HL-60/S4 treated with retinoic acid at 250 ng/mL for 4 days and 3 days (cell line): ENCODE data around the gene MAMSTR.
"Not testable (repeated sequence)": the region's sequence is repeated elsewhere in the genome, so short reads cannot be mapped to it uniquely, and the experiment has no call there.

ENCODE experiments used
- in situ Hi-C: fragments of 300-500 bp; cut with MboI; formaldehyde crosslinking; loops from 2 replicates; pipeline ENCODE4 v1.7.0; 2022; ENCODE audit warnings: low sequenced_read_pairs

Gene MAMSTR

GRCh38 chr19:48693629-48694028 is 25.9 kb downstream of the MAMSTR start:
- in situ Hi-C loops, result not testable (repeated sequence)

- in situ Hi-C loops, result no loop called here
These were observed 30.1 kb downstream of the MAMSTR start for GRCh38 chr19:48689449-48689848.

- in situ Hi-C loops, result no loop called here
These were observed 31.7 kb downstream of the MAMSTR start for GRCh38 chr19:48687776-48688175.

- in situ Hi-C loops, result not testable (repeated sequence)
These were observed 32.9 kb downstream of the MAMSTR start for GRCh38 chr19:48686637-48687036.

GRCh38 chr19:48686088-48686487 is 33.4 kb downstream of the MAMSTR start:
- in situ Hi-C loops, result no loop called here

- in situ Hi-C loops, result no loop called here
These were observed 33.9 kb downstream of the MAMSTR start for GRCh38 chr19:48685583-48685982.

GRCh38 chr19:48683349-48683748 is 36.2 kb downstream of the MAMSTR start:
- in situ Hi-C loops, result no loop called here

GRCh38 chr19:48681127-48681470 is 38.4 kb downstream of the MAMSTR start:
- in situ Hi-C loops, result no loop called here

- in situ Hi-C loops, result no loop called here
These were observed 38.9 kb downstream of the MAMSTR start for GRCh38 chr19:48680436-48681126.

- in situ Hi-C loops, result not testable (repeated sequence)
These were observed 39.5 kb downstream of the MAMSTR start for GRCh38 chr19:48680006-48680405.

- in situ Hi-C loops, result no loop called here
These were observed 41.3 kb downstream of the MAMSTR start for GRCh38 chr19:48678201-48678600.

- in situ Hi-C loops, result no loop called here
These were observed 42.6 kb downstream of the MAMSTR start for GRCh38 chr19:48676887-48677286.

- in situ Hi-C loops, result no loop called here
These were observed 43.0 kb downstream of the MAMSTR start for GRCh38 chr19:48676487-48676886.

- in situ Hi-C loops, result no loop called here
These were observed 44.4 kb downstream of the MAMSTR start for GRCh38 chr19:48674921-48675824.

- in situ Hi-C loops, result no loop called here
These were observed 45.2 kb downstream of the MAMSTR start for GRCh38 chr19:48674216-48674809.

- in situ Hi-C loops, result no loop called here
These were observed 46.0 kb downstream of the MAMSTR start for GRCh38 chr19:48673436-48674100.

GRCh38 chr19:48672994-48673393 is 46.5 kb downstream of the MAMSTR start, which contains the start of gene NTN5:
NTN5 (minus strand) TSS chr19:48673017; CDS start chr19:48670986, 2,031 bp downstream.
- in situ Hi-C loops, result no loop called here

- in situ Hi-C loops, result no loop called here
These were observed 48.0 kb downstream of the MAMSTR start for GRCh38 chr19:48671446-48671995.

GRCh38 chr19:48670699-48671445 is 48.7 kb downstream of the MAMSTR start:
- in situ Hi-C loops, result no loop called here
